Liver (tissue), 9 donors: ENCODE results near the gene SH3BP5. TPM values are rescaled to one million over a fixed set of nuclear protein-coding genes. Genes with fewer than 3 reads are reported as not detected.
A peak's percentile ranks its signal among the peaks of the same experiment; 100 is the strongest.

Experiments used
- DNase-seq: peaks from one replicate; pipeline ENCODE4 v3.0.0-alpha.2; 2017; ENCODE audit warnings: low spot score
- H3K27ac ChIP-seq, 2 donors: one replicate each; pipeline ENCODE4 v1.7.0; 2013; ENCODE audit warnings: inconsistent platforms in 2 of 2, low read length in 2 of 2, control low read depth in 1 of 2, low read depth in 1 of 2, mild to moderate bottlenecking in 1 of 2
- H3K27me3 ChIP-seq, 4 donors: one replicate each; pipeline versions ENCODE4 v1.6.1 to v1.7.0; 2013; ENCODE audit warnings: low read length in 3 of 4, inconsistent platforms in 1 of 4, mild to moderate bottlenecking in 1 of 4, moderate library complexity in 1 of 4; ENCODE audit not compliant: control insufficient read depth in 4 of 4, insufficient read depth in 4 of 4
- H3K36me3 ChIP-seq, 4 donors: one replicate each; pipeline versions ENCODE4 v1.6.1 to v1.7.0; 2013; ENCODE audit warnings: low read length in 3 of 4, mild to moderate bottlenecking in 3 of 4, low read depth in 1 of 4, moderate library complexity in 1 of 4; ENCODE audit not compliant: control insufficient read depth in 4 of 4, insufficient read depth in 3 of 4
- H3K4me1 ChIP-seq, 4 donors: one replicate each; pipeline versions ENCODE4 v1.6.1 to v1.7.0; 2013; ENCODE audit warnings: low read length in 3 of 4, mild to moderate bottlenecking in 3 of 4, moderate library complexity in 1 of 4; ENCODE audit not compliant: control insufficient read depth in 4 of 4, insufficient read depth in 4 of 4
- H3K4me3 ChIP-seq, 3 donors: one replicate each; pipeline versions ENCODE4 v1.6.1 to v1.7.0; 2013; ENCODE audit warnings: low read length in 3 of 3, control low read depth in 1 of 3, low read depth in 1 of 3, mild to moderate bottlenecking in 1 of 3
- H3K9ac ChIP-seq, 2 donors: one replicate each; pipeline ENCODE4 v1.7.0; 2013; ENCODE audit warnings: low read length in 2 of 2, mild to moderate bottlenecking in 2 of 2, moderate library complexity in 2 of 2, control low read depth in 1 of 2, low read depth in 1 of 2
- H3K9me3 ChIP-seq, 4 donors: one replicate each; pipeline versions ENCODE4 v1.6.1 to v1.7.0; 2013; ENCODE audit warnings: low read length in 3 of 4; ENCODE audit not compliant: control insufficient read depth in 4 of 4
- ATF3 ChIP-seq: IDR thresholded peaks from 2 replicates; pipeline ENCODE4 v1.6.1; 2016; ENCODE audit warnings: antibody characterized with exemption
- CTCF ChIP-seq: fragments of 150-350 bp; IDR thresholded peaks from 2 replicates; pipeline ENCODE4 v1.5.1; 2017; ENCODE audit warnings: improper control_type of control experiment, low read depth, low read length; ENCODE audit not compliant: missing input control
- EGR1 ChIP-seq, 2 donors: IDR thresholded peaks; 2 replicates each; pipeline ENCODE4 v1.6.1; 2016 to 2018; ENCODE audit warnings: antibody characterized with exemption in 2 of 2, low read depth in 2 of 2
- FOXA1 ChIP-seq: IDR thresholded peaks from 2 replicates; pipeline ENCODE4 v1.6.1; 2016; ENCODE audit warnings: antibody characterized with exemption
- FOXA2 ChIP-seq: IDR thresholded peaks from 2 replicates; pipeline ENCODE4 v1.6.1; 2016; ENCODE audit warnings: antibody characterized with exemption
- GABPA ChIP-seq, 2 donors: IDR thresholded peaks in 1 of 2; conservative IDR thresholded peaks in 1 of 2; 2 replicates each; pipeline ENCODE4 v1.6.1; 2016; ENCODE audit warnings: antibody characterized with exemption in 2 of 2, mild to moderate bottlenecking in 1 of 2, moderate library complexity in 1 of 2
- HNF4A ChIP-seq, 2 donors: conservative IDR thresholded peaks; 2 replicates each; pipeline ENCODE4 v1.6.1; 2016; ENCODE audit warnings: antibody characterized with exemption in 2 of 2, mild to moderate bottlenecking in 2 of 2
- HNF4G ChIP-seq: IDR thresholded peaks from 2 replicates; pipeline ENCODE4 v1.6.1; 2016; ENCODE audit warnings: antibody characterized with exemption
- JUND ChIP-seq, 2 donors: IDR thresholded peaks; 2 replicates each; pipeline ENCODE4 v1.6.1; 2016; ENCODE audit warnings: antibody characterized with exemption in 2 of 2
- MAX ChIP-seq: IDR thresholded peaks from 2 replicates; pipeline ENCODE4 v1.6.1; 2016; ENCODE audit warnings: antibody characterized with exemption
- NR2F2 ChIP-seq: IDR thresholded peaks from 2 replicates; pipeline ENCODE4 v1.6.1; 2016; ENCODE audit warnings: antibody characterized with exemption
- RAD21 ChIP-seq, 2 donors: IDR thresholded peaks; 2 replicates each; pipeline ENCODE4 v1.6.1; 2016; ENCODE audit warnings: antibody characterized with exemption in 2 of 2, mild to moderate bottlenecking in 2 of 2
- RXRA ChIP-seq, 2 donors: IDR thresholded peaks; 2 replicates each; pipeline ENCODE4 v1.6.1; 2017 to 2018; ENCODE audit warnings: antibody characterized with exemption in 2 of 2, mild to moderate bottlenecking in 1 of 2
- SP1 ChIP-seq: IDR thresholded peaks from 2 replicates; pipeline ENCODE4 v1.6.1; 2018; ENCODE audit warnings: antibody characterized with exemption, mild to moderate bottlenecking
- TAF1 ChIP-seq: conservative IDR thresholded peaks from 2 replicates; pipeline ENCODE4 v1.6.1; 2016; ENCODE audit warnings: antibody characterized with exemption, mild to moderate bottlenecking
- YY1 ChIP-seq: IDR thresholded peaks from 2 replicates; pipeline ENCODE4 v1.6.1; 2016; ENCODE audit warnings: antibody characterized with exemption, mild to moderate bottlenecking
- ZBTB33 ChIP-seq: IDR thresholded peaks from 2 replicates; pipeline ENCODE4 v1.6.1; 2016; ENCODE audit warnings: antibody characterized with exemption
- WGBS: extraction: QIAGEN DNeasy Blood & Tissue Kit; methylation state at CpG from one replicate; pipeline ENCODE4 v1.1.7; 2013; 5-methylcytosine and 5-hydroxymethylcytosine counted together
- polyA plus RNA-seq, 2 donors: library from polyadenylated mRNA; stranded (reverse) in 1 of 2; unstranded in 1 of 2; fragments of 200-250 nt in 1 of 2; fragments of >200 nt in 1 of 2; fragmentation: Nextera tagmentation in 1 of 2; extraction: Ambion mirVana in 1 of 2; gene quantifications; one replicate each; pipeline versions ENCODE4 v1.2.1 to v1.2.3, GENCODE V29; 2013 to 2015
- total RNA-seq, 2 donors: library from RNA; depleted of rRNA; stranded (reverse); fragments of >200 nt; gene quantifications; one replicate each; pipeline ENCODE4 v1.2.3, GENCODE V29; 2014
- donor health status: healthy.
- donor health status: healthy.
- donor health status: healthy.
- donor health status: healthy.
- donor health status: healthy.

The SH3BP5 gene
- total and polyA plus RNA-seq, 4 donors = 3.5 to 17.9 (median 11.8) TPM

GRCh38 chr3:15241341-15241740 is 91.0 kb downstream of the SH3BP5 start:
- H3K4me3 ChIP-seq = no peak overlapping the region
- DNase-seq = no peak
- H3K9ac ChIP-seq = no peak overlapping the region
- H3K36me3 ChIP-seq = peaks cover 3 to 62% (median 41%) of the 10 kb centered on the region in 4 donors
- H3K4me1 ChIP-seq = no peaks in the 10 kb centered on the region
- WGBS = 90% methylated on average over 1 of the region's 1 CpG
- no peaks in the 10 kb centered on the region for H3K9me3 ChIP-seq
- no peak overlapping the region for H3K27ac ChIP-seq
- no peaks in the 10 kb centered on the region for H3K27me3 ChIP-seq
- TF ChIP-seq CTCF (peak; percentile 22), SP1 (no peak), RAD21 (IDR thresholded peaks at IDR 0.05) (peak; percentile 55 to 58)

- Histone ChIP-seq H3K4me3 (no peak overlapping the region), H3K36me3 (peaks cover 0 to 55% (median 47%) of the 10 kb centered on the region in 4 donors), H3K4me1 (no peaks in the 10 kb centered on the region), H3K27ac (no peak overlapping the region), H3K9me3 (no peaks in the 10 kb centered on the region), H3K9ac (no peak overlapping the region), H3K27me3 (no peaks in the 10 kb centered on the region)
- DNase-seq = no peak
- TF ChIP-seq JUND (IDR thresholded peaks at IDR 0.05) (no peak), MAX (no peak), CTCF (no peak), HNF4A (conservative IDR thresholded peaks at IDR 0.05) (no peak), ATF3 (no peak), FOXA2 (no peak), RXRA (IDR thresholded peaks at IDR 0.05) (no peak), GABPA (IDR thresholded peaks at IDR 0.05 in 1 of 2, conservative IDR thresholded peaks at IDR 0.05 in 1 of 2) (no peak), EGR1 (IDR thresholded peaks at IDR 0.05; ENCODE audit: low read depth in 2 of 2) (no peak), SP1 (no peak), NR2F2 (no peak), FOXA1 (no peak), HNF4G (no peak), TAF1 (no peak), RAD21 (IDR thresholded peaks at IDR 0.05) (no peak), YY1 (no peak), ZBTB33 (no peak)
- 85% methylated on average over 4 of the region's 4 CpGs for WGBS
These were observed 103.1 kb downstream of the SH3BP5 start for GRCh38 chr3:15229262-15229661.
